Activated CD4-positive, alpha-beta T cell treated with anti-CD3 and anti-CD28 coated beads, Interleukin-2, amount 10 ng/mL, durations not matched to agents 7 days and 5 days (primary cell): Measurements from ENCODE around the gene RGS17. TPM values are rescaled to one million over a fixed set of nuclear protein-coding genes. Genes with fewer than 3 reads are reported as not detected.
A peak's percentile ranks its signal among the peaks of the same experiment; 100 is the strongest.
"Not testable (repeated sequence)": the region's sequence is repeated elsewhere in the genome, so short reads cannot be mapped to it uniquely, and the experiment has no call there.

Experiments
- CTCF ChIA-PET: fragments of 350-600 bp; sonication (Branson Sonifier 250); formaldehyde crosslinking; loops from one replicate; lab custom pipeline; 2021; ENCODE audit warnings: antibody characterized with exemption; lab: Charles Lee
- POLR2A ChIA-PET: fragments of 350-600 bp; sonication (Branson Sonifier 250); formaldehyde crosslinking; loops from one replicate; lab custom pipeline; 2021; ENCODE audit warnings: antibody characterized with exemption; lab: Charles Lee
- DNase-seq: peaks from one replicate; pipeline ENCODE4 v3.0.0-alpha.2; 2020
- H3K27ac Mint-ChIP-seq: one replicate; pipeline ENCODE4 v1.8.0; 2021; ENCODE audit warnings: mild to moderate bottlenecking, moderate library complexity, mixed read lengths
- H3K27me3 Mint-ChIP-seq: one replicate; pipeline ENCODE4 v1.8.0; 2021; ENCODE audit warnings: mixed read lengths
- H3K36me3 Mint-ChIP-seq: one replicate; pipeline ENCODE4 v1.8.0; 2021; ENCODE audit warnings: low read depth, mixed read lengths
- H3K4me1 Mint-ChIP-seq: one replicate; pipeline ENCODE4 v1.8.0; 2021; ENCODE audit warnings: mixed read lengths
- H3K4me3 Mint-ChIP-seq: one replicate; pipeline ENCODE4 v1.8.0; 2021; ENCODE audit warnings: mild to moderate bottlenecking, moderate library complexity, mixed read lengths
- H3K9me3 Mint-ChIP-seq: one replicate; pipeline ENCODE4 v1.8.0; 2021; ENCODE audit warnings: mixed read lengths
- total RNA-seq, 2 experiments: library from RNA; stranded (reverse); gene quantifications; one replicate each; pipeline ENCODE4 v1.2.3, GENCODE V29; 2021

The RGS17 gene
- total RNA-seq, 2 experiments from 2014 or later, result not detected

DNA sequence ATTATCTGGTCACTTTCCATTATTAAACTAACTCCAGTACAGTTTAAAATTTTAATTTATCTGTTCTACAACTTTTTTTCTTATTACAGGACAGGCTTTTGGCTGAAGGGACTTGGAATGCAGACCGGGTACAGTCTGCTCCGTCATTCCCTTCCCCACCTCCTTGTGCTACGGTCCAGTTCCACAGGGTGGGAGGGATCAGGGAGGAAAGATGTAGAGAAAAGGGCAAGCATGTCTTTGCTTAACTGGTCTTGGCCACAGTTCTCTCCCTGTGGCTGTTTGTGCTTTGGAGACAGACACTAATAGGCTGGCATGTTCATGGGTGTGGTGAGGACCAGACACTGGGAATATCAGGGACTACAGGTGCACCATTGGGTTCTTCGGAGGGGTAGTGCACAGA lies 12.1 kb upstream of the RGS17 start:
- DNase-seq, result no peak
- Mint-ChIP-seq H3K9me3 (no peaks in the 10 kb centered on the region), H3K4me3 (no peak overlapping the region), H3K36me3 (no peaks in the 10 kb centered on the region), H3K27me3 (no peaks in the 10 kb centered on the region), H3K4me1 (no peaks in the 10 kb centered on the region), H3K27ac (no peak overlapping the region)
- ChIA-PET POLR2A (no interaction called here), CTCF (no interaction called here)

- CTCF ChIA-PET, result no interaction called here
Observed at GRCh38 chr6:153140299-153140698, 9.2 kb upstream of the RGS17 start.

GRCh38 chr6:153138930-153139329 lies 7.8 kb upstream of the RGS17 start:
- CTCF ChIA-PET, result no interaction called here
- POLR2A ChIA-PET, result no interaction called here
- H3K27ac Mint-ChIP-seq, result no peak overlapping the region
- H3K9me3 Mint-ChIP-seq, result no peaks in the 10 kb centered on the region
- no peaks in the 10 kb centered on the region for H3K36me3 Mint-ChIP-seq
- no peaks in the 10 kb centered on the region for H3K27me3 Mint-ChIP-seq
- no peak overlapping the region for H3K4me3 Mint-ChIP-seq
- DNase-seq, result no peak
- no peaks in the 10 kb centered on the region for H3K4me1 Mint-ChIP-seq

More at GRCh38 chr6:153140299-153140698, 9.2 kb upstream of the RGS17 start:
- Mint-ChIP-seq H3K9me3 (no peaks in the 10 kb centered on the region), H3K27me3 (no peaks in the 10 kb centered on the region), H3K4me1 (no peaks in the 10 kb centered on the region), H3K27ac (no peak overlapping the region), H3K36me3 (no peaks in the 10 kb centered on the region), H3K4me3 (no peak overlapping the region)
- POLR2A ChIA-PET, result no interaction called here
- DNase-seq, result no peak

- no peak overlapping the region for H3K27ac Mint-ChIP-seq
- no peaks in the 10 kb centered on the region for H3K36me3 Mint-ChIP-seq
- CTCF ChIA-PET, result interaction anchor here (0.6 to 1.4 kb wide), 2 partner anchors 9 to 213 kb away, joined by 3 read pairs; no protein-coding TSS in a partner anchor
- no peaks in the 10 kb centered on the region for H3K9me3 Mint-ChIP-seq
- POLR2A ChIA-PET, result no interaction called here
- peaks cover 17% of the 10 kb centered on the region for H3K27me3 Mint-ChIP-seq
- peaks cover 2% of the 10 kb centered on the region for H3K4me1 Mint-ChIP-seq
- DNase-seq, result no peak
- no peak overlapping the region for H3K4me3 Mint-ChIP-seq
Observed at GRCh38 chr6:153135681-153136080, 4.6 kb upstream of the RGS17 start.

DNA sequence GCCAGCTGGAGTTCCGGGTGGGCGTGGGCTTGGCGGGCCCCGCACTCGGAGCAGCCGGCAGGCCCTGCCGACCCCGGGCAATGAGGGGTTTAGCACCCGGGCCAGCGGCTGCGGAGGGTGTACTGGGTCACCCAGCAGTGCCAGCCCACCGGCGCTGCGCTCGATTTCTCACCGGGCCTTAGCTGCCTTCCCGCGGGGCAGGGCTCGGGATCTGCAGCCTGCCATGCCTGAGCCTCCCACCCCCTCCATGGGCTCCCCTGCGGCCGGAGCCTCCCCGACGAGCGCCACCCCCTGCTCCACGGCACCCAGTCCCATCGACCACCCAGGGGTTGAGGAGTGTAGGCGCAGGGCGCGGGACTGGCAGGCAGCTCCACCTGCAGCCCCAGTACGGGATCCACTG lies 2.6 kb upstream of the RGS17 start:
- H3K27me3 Mint-ChIP-seq, result peaks cover 34% of the 10 kb centered on the region
- H3K4me3 Mint-ChIP-seq, POLR2A ChIA-PET, H3K9me3 Mint-ChIP-seq, H3K4me1 Mint-ChIP-seq, H3K36me3 Mint-ChIP-seq, CTCF ChIA-PET, DNase-seq, H3K27ac Mint-ChIP-seq: not testable (repeated sequence)

DNA sequence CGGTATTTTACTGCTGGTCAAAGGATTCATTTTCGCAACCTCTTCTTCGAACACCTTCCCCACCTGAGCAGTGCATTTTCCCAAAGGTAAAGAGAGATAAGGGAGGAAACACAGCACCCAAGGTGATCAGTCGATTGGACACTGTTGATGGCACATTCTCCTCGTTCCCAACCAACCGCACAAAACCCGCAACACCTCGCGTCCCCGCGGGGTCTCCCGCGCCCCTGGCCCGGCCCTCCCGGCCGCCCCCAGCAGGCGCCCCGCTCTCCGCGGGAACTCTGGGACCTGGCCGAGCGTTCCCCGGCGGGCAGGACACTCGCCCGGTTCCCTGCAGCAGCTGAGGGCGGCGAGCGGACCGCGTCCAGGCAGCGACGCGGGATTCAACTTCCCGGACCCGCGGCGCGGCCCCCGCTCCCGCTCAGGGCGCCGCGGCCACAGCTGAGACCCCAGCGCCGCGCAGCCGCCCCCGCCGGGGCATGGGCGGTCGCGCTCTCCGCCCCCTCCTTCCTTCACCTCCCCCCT lies 506 bp downstream of the RGS17 start:
- H3K27ac Mint-ChIP-seq, result no peak overlapping the region
- H3K9me3 Mint-ChIP-seq, result no peaks in the 10 kb centered on the region
- peaks cover 10% of the 10 kb centered on the region for H3K4me1 Mint-ChIP-seq
- H3K4me3 Mint-ChIP-seq, result peak overlapping the region; percentile 69
- DNase-seq, result no peak
- H3K27me3 Mint-ChIP-seq, result peaks cover 48% of the 10 kb centered on the region
- ChIA-PET POLR2A (no interaction called here), CTCF (no interaction called here)
- no peaks in the 10 kb centered on the region for H3K36me3 Mint-ChIP-seq

DNA sequence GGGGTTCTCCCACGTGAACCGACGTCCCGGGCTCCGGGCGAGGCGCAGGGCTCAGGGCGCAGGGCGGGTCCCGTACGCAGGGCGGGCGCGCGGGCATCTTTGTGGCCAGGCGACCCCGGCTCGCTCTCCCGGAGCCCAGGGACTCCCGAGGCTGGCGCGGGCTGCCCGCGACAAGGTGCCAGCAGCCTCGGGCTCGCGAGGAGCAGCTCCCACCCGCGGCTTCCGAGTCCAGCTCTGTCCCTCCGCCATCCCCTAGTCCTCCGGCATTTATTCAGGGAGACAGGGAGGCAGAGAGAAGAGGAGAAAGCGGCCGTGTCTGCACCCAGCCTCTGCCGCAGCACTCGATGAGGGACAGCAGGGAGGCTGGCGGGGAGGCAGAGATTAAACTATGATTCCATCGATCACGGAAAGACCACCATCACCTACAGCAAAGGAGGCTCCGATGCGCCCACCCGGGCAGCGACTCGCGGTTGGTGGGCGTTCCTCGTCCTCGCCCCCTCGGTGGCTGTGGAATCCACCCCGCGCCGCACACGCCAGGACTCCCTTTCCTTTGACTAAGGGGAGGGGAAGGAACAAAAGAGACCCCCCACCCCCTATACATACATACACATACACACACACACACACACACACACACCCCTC lies 1.1 kb downstream of the RGS17 start:
- ChIA-PET CTCF (no interaction called here), POLR2A (no interaction called here)
- Mint-ChIP-seq H3K36me3 (no peaks in the 10 kb centered on the region), H3K27me3 (peaks cover 49% of the 10 kb centered on the region), H3K4me3 (peak overlapping the region; percentile 60), H3K27ac (no peak overlapping the region), H3K4me1 (peaks cover 10% of the 10 kb centered on the region), H3K9me3 (no peaks in the 10 kb centered on the region)
- no peak for DNase-seq

GRCh38 chr6:153126218-153126617 lies 4.9 kb downstream of the RGS17 start:
- H3K36me3 Mint-ChIP-seq, result no peaks in the 10 kb centered on the region
- POLR2A ChIA-PET, result no interaction called here
- DNase-seq, result no peak
- CTCF ChIA-PET, result no interaction called here
- H3K4me3 Mint-ChIP-seq, result no peak overlapping the region
- H3K27me3 Mint-ChIP-seq, result peaks cover 52% of the 10 kb centered on the region
- peaks cover 10% of the 10 kb centered on the region for H3K4me1 Mint-ChIP-seq
- no peaks in the 10 kb centered on the region for H3K9me3 Mint-ChIP-seq
- H3K27ac Mint-ChIP-seq, result no peak overlapping the region

DNA sequence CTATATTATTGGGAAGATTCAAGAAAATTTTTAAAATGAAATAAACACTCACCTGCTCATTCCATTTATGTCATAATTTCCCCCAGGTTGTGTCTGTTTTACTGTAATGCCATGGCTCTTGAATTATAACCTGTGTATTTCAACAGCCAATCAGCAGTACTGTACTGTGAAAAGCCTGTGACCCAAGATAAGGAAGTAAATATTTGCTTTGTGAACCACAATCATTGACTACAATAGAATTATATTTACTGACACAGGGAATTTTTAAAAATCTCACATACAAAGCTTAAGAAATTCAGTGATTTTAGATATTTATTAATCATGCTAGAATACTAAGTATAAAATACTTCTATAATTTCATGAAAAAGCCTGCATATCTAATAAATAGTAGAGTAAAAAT lies 6.0 kb downstream of the RGS17 start:
- no peak for DNase-seq
- Mint-ChIP-seq H3K27ac (no peak overlapping the region), H3K27me3 (peaks cover 45% of the 10 kb centered on the region), H3K4me3 (no peak overlapping the region), H3K4me1 (peaks cover 5% of the 10 kb centered on the region), H3K9me3 (no peaks in the 10 kb centered on the region), H3K36me3 (no peaks in the 10 kb centered on the region)
- CTCF ChIA-PET, result no interaction called here
- POLR2A ChIA-PET, result no interaction called here

GRCh38 chr6:153123801-153124200 lies 7.3 kb downstream of the RGS17 start:
- ChIA-PET CTCF (no interaction called here), POLR2A (no interaction called here)
- Mint-ChIP-seq H3K4me3 (no peak overlapping the region), H3K36me3 (no peaks in the 10 kb centered on the region), H3K27ac (no peak overlapping the region), H3K27me3 (peaks cover 34% of the 10 kb centered on the region), H3K9me3 (no peaks in the 10 kb centered on the region), H3K4me1 (no peaks in the 10 kb centered on the region)
- DNase-seq, result no peak

DNA sequence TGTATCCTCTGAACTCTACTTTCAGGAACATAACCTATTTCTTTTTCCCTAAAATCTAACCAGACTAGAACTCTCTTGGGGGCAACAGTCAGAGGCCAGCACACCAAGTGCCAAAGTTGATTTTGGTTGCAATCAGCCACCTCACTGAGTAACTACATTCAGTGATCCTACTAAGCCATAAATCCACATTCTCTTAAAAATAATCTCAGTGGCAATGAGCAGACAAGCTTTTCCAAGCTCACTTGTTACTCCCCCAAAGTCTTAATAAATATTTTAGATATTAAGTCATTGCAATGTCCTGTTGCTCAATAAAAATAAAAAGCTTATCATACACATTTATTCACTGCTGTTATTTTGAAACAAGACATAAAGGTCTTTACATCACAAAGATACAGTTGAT lies 9.8 kb downstream of the RGS17 start:
- ChIA-PET POLR2A (no interaction called here), CTCF (no interaction called here)
- H3K4me3 Mint-ChIP-seq, result no peak overlapping the region
- H3K27me3 Mint-ChIP-seq, result peaks cover 21% of the 10 kb centered on the region
- DNase-seq, result no peak
- H3K36me3 Mint-ChIP-seq, result no peaks in the 10 kb centered on the region
- no peak overlapping the region for H3K27ac Mint-ChIP-seq
- no peaks in the 10 kb centered on the region for H3K9me3 Mint-ChIP-seq
- H3K4me1 Mint-ChIP-seq, result peaks cover 3% of the 10 kb centered on the region

DNA sequence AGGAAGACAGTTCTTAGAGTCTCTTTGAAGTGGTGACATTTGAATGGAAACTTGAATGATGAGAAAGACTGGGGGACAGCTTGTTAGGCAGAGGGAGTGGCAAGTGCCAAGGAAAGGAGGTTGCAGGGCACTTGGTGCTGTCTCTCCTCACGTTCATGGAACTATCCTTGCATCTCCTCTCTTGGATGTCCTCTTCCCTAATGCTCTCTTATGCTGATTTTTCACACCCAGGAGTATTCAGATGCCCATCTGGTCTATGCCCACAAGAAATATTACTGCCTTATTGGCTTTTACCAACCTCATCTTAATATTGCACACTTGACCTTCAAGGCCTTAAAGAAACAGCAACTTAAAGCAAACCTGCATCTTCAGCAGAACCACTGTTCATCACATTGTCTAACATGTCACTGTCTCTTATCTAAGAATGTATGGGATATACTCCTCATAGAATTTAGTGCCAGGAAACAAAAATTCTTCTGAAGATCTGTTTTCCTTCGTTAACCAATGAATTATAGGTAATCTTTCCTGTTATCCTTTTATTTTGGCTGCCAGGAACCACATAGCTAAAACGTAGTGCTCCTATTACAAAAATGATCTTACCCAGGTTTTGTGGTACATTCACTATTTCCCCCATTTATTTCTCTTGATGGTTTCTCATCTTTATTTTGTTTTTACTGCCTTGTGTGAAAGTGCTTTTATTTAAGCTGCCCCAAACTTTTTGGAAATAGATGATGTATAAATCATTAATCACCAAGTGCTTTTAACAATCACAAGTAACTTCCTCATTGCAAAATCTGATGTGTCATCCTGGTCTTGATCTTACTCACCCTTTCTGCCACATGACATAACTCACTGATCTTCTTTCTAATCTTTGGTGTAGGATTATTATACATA lies 12.8 kb downstream of the RGS17 start:
- no peak overlapping the region for H3K4me3 Mint-ChIP-seq
- DNase-seq, result no peak
- no peaks in the 10 kb centered on the region for H3K36me3 Mint-ChIP-seq
- H3K27ac Mint-ChIP-seq, result no peak overlapping the region
- peaks cover 3% of the 10 kb centered on the region for H3K9me3 Mint-ChIP-seq
- peaks cover 4% of the 10 kb centered on the region for H3K27me3 Mint-ChIP-seq
- ChIA-PET POLR2A (no interaction called here), CTCF (no interaction called here)
- peaks cover 3% of the 10 kb centered on the region for H3K4me1 Mint-ChIP-seq

GRCh38 chr6:153111082-153111481 lies 20.0 kb downstream of the RGS17 start:
- H3K36me3 Mint-ChIP-seq, H3K27me3 Mint-ChIP-seq, CTCF ChIA-PET, H3K9me3 Mint-ChIP-seq, H3K4me1 Mint-ChIP-seq, POLR2A ChIA-PET, DNase-seq, H3K4me3 Mint-ChIP-seq, H3K27ac Mint-ChIP-seq: not testable (repeated sequence)
